Stromal cell of bone marrow (primary cell): ENCODE results near the gene INSRR.

Experiments
- DNase-seq: peaks from one replicate; pipeline ENCODE4 v3.0.0-alpha.2; 2012; ENCODE audit warnings: low read depth

The INSRR gene

DNA sequence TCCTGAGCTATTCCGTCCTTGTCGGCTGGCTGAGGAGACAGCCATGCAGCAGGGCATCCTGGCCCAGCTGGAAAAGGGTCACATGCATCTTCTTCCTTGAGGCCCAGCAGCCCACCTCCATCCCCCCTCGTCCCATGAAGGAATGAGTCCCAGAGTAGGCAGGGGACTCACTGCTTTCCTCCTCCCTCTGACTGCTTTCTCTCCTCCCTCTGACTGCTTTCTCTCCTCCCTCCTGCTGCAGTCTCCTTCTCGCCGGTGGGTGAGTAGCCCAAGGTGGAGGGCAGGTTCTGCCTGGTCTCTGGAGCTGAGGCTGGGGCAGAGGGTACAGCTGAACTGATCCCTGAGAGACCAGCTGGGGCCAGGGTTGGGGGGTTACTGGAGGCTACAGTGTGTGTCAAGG is 15.2 kb upstream of the INSRR start:
- no peak for DNase-seq

DNA sequence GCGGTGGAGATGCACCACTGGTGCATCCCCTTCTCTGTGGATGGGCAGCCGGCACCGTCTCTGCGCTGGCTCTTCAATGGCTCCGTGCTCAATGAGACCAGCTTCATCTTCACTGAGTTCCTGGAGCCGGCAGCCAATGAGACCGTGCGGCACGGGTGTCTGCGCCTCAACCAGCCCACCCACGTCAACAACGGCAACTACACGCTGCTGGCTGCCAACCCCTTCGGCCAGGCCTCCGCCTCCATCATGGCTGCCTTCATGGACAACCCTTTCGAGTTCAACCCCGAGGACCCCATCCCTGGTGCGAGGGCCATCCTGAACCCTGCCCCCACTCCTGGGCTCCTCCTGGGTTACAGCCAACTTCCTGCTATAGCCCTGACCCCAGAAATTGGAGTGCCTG is 14.7 kb upstream of the INSRR start:
- no peak for DNase-seq

DNA sequence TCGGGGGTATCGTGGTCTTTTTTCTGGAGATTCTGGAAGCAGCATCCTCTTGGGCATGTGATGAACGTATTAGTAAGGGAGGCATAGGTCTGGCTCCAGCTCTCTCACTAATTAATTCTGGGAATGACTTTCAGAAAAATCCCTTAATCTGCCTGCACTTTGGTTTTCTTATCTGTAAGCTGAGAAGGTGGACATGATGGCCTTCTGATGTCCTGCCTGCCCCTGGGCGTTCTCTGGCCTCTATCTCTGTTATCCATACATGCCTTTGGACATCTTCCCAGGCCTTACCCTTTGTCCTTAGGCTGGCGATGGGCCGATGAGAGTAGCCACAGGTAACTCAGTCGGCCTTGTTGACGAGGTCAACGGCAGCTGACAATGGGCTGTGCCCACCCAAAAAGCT is 10.5 kb upstream of the INSRR start:
- no peak for DNase-seq

DNA sequence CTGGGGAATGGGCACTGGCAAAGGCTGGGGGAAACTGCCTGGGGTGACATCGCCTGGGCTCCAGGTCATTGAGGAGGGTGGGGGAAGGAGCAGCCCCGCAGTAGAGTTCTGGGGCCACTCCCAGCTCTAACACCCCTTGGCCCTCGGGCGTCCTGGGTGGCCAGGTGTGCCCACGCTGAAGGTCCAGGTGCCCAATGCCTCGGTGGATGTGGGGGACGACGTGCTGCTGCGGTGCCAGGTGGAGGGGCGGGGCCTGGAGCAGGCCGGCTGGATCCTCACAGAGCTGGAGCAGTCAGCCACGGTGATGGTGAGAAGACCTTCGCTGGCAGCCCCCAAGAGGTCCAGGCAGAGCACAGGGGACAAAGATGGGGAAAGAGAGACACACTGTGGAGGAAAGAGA is 9.4 kb upstream of the INSRR start:
- DNase-seq: no peak

DNA sequence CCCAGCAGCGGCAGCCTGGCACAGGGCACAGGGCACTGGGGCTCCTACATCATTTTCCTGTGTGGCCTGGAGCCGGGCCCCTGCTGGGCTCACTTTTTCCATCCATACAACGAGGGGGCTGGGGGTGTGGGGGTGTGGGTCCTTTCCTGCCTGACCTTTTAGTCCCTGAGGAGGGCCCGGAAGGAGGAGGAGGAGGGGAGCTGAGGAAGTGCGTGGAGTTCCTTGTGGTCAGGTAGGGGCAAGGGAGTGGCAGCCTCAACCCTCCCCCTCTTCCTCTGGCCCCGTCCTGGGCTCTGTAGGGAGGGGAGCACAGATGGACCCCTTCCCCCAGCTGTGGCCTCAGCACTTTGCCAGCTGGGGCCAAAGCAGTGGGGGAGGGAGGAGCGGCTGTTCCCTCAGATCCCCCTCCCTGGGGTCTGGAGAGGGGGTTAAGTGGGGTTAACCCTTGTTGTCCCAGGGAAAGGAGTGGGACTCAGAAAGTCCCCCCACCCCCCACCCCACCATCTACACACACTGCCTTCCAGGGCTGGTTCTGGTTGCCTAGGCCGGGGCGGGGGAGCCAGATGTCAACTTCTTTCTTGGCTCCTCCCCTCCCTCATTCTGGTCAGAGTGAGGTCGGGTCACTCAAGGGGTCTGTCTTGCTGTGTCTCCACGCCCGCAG is 7.5 kb upstream of the INSRR start:
- DNase-seq: no peak

DNA sequence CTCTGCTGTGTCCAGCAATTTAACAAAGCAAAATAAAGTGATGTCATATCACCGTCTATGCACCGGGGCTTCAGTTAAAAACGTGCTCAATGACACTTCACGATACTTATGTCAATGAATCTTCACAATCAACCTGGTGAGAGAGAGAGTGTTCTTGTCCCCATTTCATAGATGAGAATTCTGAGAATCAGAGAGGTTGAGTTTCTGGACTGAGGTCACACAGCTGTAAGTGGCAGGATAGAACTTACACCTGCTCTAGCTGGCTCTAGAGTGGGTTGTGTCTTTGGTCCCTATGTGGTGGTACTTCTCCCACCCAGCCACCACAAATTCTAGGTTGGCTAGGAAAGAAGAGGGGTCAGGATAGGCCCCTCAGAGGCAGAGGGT is 6.9 kb upstream of the INSRR start:
- DNase-seq: no peak

DNA sequence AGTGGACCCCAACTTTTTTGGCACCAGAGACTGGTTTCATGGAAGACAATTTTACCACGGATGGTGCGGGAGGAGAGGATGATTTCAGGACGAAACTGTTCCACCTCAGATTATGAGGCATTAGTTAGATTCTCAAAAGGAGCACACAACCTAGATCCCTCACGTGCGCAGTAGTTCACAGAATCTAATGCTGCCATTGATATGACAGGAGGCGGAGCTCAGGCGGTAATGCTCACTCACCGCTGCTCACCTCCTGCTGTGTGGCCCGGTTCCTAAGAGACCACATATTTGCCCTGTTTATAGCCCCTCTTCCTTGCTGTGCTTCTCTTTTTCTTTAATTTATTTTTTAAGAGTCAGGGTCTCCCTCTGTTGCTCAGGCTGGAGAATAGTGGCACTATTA is 6.3 kb upstream of the INSRR start:
- DNase-seq: no peak

DNA sequence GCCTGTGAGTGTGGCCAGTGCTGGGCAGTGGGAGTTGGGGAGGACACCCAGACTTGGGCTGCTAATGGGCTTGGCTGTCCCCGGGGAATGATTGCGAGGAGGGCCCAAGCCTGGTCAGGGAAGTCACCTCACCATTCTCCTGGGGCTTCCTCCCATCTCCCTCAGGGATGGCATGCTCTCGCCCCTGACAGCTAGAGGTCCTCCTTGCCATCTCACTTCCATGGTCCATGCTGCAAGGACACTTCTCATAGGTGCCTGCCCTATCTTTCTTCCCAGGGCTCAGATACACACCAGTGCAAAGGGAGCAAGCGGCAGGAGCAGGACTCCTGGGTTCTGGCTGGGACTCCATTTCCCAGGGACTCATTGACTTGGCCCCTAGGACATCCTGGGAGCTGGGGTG is 5.9 kb upstream of the INSRR start:
- DNase-seq: no peak

DNA sequence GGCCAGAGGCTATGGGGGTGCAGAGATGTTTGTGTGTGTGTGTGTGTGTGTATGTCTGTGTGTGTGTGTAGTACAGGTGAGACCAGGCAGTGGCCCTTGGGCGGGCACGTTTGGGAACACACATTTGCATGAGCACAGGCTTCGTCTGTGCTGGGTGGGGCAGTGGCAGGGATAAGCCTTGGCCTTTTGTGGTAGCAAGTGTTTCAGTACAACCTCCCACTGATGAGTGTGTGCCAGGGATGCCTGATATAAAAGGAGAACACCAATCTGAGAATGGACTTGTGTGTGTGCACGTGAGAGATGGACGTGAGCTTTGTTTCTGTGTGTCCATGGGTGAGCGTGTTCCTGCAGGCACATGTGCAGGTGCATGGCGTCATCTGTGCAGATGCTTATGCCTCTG is 4.7 kb upstream of the INSRR start:
- no peak for DNase-seq

DNA sequence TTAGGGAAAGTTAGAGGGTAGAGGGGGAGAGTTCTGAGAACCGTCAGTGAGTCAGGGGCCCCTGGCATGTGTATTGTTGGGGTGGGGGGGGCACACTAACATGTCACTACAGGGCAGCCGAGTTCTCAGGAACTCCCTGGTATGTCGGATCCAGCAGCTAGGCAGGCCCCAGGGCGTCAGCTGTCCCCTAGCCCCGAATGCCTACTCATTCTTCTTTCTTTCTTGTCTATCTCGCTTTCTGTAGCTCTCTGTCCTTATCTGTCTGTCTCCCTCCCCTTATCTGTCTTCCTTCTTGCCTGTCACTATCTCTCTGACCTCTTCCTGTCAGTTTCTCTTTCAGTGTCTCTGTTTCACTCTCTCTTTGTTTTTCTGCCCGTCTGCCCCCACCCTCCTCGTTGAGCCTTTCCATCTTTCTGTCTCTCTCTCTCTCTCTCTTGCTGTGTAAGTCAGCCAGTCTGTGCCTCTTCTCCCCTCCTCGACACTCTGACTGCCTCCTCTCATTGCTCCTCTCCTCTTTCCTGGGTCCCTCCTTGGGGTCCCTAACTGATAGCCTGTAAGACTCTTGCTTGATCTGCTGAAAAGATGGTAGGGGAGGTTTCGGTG is 4.2 kb upstream of the INSRR start:
- DNase-seq: no peak

DNA sequence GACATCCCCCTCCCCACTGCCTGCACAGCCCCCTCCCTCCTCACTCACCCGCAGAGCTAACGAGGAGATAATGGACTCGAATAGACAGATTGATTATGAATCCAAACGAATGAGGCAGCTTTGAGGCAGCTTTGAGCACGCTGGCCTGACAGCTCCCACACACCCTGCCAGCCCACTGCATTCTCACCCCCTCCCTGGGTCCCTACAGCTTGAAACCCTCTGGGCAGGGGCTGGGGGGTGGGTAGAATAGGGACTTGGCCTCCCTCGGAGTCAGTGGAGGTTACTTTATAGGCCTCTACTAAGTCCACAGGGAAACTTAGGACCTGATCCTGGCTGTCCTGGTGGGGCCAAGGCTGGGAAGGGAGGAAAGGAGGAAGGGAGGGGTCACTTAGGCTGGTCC is 3.7 kb upstream of the INSRR start:
- no peak for DNase-seq

DNA sequence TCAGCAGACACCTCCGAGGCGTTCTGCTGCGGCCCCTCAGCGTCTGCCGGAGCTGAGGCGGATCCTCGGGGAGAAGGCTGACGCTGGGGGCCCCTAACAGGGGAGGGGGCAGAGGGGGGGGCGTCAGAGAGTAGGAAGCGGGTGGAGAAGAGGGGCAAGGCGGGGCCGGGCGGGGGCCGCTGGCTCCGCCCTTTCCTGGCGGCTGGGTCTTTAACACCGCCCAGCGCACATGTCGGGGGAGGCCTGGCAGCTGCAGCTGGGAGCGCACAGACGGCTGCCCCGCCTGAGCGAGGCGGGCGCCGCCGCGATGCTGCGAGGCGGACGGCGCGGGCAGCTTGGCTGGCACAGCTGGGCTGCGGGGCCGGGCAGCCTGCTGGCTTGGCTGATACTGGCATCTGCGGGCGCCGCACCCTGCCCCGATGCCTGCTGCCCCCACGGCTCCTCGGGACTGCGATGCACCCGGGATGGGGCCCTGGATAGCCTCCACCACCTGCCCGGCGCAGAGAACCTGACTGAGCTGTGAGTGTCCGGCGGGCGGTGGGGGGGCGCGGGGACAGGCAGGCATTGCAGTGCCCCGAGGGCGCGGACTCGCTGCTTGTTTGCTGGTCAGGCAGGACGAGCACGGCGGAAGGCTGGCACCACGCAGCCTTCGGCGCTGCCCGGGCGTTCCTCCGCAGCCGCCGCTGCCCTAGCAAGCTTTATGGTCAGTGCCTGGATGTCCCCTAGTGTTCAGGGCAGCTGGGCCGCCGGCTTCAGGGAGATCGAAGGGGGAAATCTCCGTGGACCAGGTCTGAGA is 1.9 kb upstream of the INSRR start, which contains the start of gene NTRK1:
Gene NTRK1 (plus strand): TSS at position 238 of the 796 bp plus-strand sequence. CDS start 70 bp downstream, at position 308.
- DNase-seq: no peak

DNA sequence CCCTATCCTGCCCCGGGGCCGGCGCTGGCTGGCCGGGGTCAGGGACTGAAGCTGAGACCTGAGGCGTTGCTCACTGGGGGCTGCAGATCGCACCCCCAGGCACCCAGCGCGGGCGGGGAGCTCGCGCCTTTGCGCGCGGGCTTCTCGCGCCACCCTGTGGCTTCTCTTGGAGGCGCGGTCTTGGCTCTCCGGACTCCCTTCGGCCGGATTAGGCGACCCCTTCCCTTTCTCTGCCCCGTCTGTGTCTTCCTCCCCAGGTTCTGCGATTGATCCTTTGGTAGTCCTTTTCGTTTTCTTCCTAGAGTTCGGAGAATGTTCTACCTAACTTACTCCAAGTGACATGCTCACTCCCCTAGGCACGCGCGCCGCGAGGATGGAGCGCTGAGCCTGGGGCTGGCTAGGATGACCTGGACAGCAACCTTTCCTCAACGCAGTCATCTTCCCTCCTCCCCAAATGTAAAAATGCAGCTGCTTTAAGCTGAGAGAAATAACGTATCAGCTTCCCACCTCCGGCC is 1.3 kb upstream of the INSRR start:
- DNase-seq: no peak

DNA sequence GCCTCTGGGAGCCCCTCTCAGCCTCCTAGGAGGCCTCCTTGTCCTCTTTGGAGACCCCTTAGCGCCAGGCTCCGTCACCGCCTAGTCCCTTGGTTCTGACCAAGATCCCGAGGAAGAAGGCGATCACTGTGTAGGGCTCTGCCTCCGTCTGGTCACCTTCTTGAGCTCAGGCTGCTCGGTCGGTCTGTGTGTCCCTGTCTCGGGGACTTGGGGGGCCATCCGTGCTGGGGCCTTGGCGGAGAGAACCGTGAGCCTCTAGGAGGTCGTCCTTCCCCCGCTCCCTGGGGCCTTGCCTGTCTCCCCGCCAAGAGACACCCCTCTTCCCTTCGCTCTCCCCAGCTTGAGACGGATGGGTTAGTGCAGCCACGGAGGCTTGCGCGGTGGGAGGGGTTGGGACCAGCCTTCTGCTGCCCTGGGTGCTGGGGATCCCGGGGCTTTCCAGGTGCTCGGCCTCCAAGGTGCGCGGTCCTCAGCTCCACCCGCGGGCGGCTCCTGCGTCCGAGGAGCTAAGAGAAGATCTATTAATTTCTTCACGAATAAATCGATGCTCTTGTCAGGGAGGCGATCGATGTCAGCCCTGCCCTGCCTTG is 701 bp upstream of the INSRR start:
- DNase-seq: no peak

DNA sequence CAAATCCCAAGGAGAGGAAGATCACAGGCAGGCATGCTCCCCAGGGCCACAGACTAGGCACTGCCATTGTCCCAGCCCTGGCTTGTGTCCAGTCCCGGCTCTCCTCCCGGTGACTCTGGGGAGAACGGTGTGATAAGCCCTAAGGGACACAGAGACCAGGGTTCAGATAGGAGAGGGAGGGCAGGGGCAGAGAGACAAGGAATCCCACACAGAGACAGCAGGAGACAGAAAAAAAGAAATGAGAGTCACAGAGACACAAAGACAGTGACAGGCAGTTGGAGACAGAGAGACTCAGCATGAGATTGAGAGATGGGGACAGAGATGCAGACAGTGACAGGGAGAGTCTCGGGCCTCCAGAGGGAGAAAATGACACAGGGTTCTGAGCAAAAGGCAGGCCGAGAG is 361 bp downstream of the INSRR start:
- DNase-seq: no peak

DNA sequence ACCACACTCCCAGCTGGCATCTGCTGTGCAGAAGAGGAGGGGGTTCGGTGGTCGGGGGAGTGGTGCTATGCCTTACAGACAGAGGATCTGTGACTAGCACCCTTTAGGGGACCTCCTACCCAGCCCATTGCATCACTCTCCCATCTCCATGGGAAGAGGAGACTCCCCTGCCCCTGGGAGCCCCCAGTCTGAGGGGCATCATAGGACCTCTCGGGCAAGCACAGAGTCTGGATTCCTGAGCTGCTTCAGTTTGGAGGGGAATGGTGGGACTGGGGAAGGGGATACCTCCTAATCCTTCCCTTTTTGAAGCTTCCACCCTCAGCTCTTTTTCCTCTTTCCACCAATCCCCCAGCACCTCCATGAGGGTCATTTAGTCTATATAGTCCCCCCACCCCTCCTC is 1.4 kb downstream of the INSRR start:
- DNase-seq: no peak

DNA sequence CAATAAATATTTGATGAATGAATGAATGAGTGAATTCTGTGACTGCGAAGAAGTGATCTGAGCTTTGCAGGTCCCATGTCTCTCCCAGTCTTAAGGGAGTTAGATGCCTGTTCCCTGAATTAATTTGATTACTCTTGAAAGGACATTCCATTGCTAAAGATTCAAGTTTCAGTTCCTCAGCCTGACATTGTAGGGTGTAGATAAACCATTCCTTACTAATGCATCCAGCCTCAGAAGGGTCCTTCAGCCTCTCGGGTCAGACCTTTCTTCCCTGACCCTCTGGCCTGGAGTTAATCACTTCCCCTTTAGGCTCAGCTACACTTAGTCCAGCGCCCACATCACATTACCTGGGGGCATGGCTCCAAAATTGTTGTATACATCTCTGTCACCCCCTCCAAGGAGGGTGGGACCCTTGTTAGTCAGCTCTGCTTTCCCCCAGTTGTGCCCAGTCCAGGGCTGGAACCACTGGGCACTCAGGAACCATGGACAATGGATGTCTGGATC is 2.6 kb downstream of the INSRR start:
- no peak for DNase-seq

DNA sequence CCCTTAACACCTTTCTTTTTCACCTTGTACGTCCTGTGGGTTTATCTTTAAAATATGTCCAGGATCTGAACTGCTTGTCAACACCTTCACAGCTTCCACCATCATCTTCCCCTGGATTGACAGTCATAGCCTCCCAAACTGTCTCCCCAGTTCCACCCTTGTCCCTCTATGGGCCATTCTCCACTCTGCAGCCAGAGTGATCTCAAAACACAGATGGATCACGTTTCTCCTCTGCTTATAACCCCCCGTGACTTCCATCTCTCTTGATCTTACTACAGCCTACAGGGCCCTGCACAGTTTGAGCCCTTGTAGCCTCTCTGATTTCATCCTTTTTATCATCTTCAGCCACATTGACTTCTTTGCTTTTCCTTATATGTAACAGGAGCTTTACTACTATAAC is 4.3 kb downstream of the INSRR start:
- no peak for DNase-seq

DNA sequence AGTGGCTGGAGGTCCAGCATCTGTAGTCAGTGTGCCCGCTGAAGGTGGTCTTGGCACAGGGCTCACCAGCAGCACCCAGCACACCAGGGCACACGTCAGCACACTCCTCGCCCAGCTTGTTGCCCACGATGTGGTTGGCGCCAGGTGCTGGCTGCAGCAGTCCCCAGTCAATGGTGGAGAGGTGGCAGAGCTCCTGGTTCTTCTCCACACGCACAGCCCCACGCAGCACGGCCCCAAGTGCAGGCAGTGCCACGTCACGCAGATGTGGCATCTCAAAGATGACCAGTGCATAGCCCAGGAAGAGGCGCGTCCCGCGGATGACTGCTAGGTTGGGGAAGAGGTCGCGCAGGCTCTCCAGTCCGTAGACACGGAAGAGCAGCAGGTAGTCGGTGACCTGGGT is 5.2 kb downstream of the INSRR start:
- no peak for DNase-seq

DNA sequence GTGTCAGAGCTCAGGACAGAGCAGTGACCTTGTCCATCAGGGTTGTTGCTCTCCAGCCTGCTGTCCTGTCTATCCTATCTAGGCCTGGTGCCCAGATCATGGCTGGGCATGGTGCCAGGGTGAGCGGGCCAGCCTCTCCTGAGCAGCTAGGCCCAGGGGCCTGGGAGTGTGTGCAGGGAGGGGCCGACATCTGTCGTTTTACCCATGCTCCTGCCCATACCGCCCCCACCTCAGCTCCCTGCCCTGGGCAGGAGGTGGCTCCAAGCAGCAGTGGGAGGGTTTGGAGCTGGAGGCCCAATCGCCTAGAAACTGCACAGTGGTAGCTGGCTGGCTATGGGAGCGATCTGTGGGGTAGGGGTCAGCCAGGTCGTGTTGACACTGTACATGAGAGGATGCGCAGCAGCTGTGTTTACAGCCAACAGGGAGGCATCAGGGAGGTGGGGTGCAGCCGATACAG is 6.5 kb downstream of the INSRR start:
- DNase-seq: no peak

DNA sequence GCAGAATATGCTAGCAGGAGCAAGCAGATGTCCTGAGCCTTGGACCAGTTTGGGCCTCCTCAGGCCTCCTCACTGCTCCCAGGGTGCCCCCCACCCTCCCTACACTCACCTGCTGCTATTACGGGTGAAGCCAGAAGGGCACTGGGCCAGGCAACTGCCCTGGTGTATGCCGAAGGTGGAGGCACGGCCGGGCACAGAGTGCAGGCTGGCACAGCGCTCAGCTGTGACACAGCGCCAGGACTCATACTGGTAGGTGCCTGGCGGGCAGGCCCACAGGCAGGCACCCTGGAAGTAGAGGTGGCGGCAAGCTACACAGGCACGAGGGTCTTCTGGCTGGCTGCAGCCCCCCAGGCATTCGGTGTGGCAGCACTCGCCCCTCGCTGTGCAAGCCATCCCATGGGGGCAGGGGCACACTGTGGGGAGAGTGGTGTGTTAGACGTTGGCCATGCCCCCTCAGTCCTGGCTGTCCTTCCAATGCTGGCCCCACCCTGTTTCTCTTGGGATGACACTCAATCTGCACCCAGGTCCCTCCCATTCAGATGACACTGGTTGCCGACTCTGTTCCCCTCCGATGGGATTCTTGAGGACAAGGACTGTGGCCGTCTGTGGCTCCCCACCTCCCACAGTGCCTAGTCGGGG is 7.0 kb downstream of the INSRR start:
- no peak for DNase-seq

DNA sequence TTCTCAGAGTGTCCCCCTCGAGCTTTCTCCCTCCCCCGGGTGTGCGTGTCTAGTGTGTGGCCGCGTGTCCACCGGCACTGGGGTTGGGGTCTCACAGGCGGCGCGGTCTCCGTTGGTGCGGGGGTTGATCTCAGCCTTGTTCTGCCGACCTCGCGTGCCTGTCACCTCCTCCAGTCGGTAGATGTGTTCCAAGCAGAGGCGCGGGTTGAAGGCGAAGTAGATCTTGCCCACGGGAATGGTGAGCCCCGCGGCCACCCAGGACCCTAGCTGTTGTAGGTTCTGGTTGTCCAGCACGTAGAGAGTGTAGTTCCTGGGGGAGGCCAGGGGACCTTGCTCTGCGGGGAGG is 9.8 kb downstream of the INSRR start:
- no peak for DNase-seq
